ENCODE measurements around the gene DISC1. TPM values are rescaled to one million over a fixed set of nuclear protein-coding genes. Genes with fewer than 3 reads are reported as not detected.

The DISC1 gene
- polyA plus RNA-seq, 1 donor from 2014 or later, result 0.84 TPM

- Histone ChIP-seq H3K36me3 (ENCODE audit: insufficient read depth, low read length) (no peaks in the 10 kb centered on the region), H3F3A (ENCODE audit: insufficient read depth, low read length, poor library complexity, severe bottlenecking) (no peaks in the 10 kb centered on the region), H3K79me2 (replicated peaks; ENCODE audit: insufficient read depth, low read length) (no peaks in the 10 kb centered on the region), H3K4me3 (ENCODE audit: low read length) (no peak overlapping the region), H3K9me2 (ENCODE audit: insufficient read depth, low read length) (no peaks in the 10 kb centered on the region), H3K9me3 (ENCODE audit: low read length) (no peaks in the 10 kb centered on the region), H3K4me2 (ENCODE audit: low read length) (no peak overlapping the region), H3K27ac (ENCODE audit: low read length) (no peak overlapping the region), H3K27me3 (ENCODE audit: insufficient read depth, low read depth, low read length) (no peaks in the 10 kb centered on the region), H4K20me1 (ENCODE audit: insufficient read depth) (no peaks in the 10 kb centered on the region), H2AFZ (ENCODE audit: low read depth, low read length) (no peak overlapping the region), H3K9ac (ENCODE audit: low read length) (no peak overlapping the region)
- TF ChIP-seq, protein P1, sequence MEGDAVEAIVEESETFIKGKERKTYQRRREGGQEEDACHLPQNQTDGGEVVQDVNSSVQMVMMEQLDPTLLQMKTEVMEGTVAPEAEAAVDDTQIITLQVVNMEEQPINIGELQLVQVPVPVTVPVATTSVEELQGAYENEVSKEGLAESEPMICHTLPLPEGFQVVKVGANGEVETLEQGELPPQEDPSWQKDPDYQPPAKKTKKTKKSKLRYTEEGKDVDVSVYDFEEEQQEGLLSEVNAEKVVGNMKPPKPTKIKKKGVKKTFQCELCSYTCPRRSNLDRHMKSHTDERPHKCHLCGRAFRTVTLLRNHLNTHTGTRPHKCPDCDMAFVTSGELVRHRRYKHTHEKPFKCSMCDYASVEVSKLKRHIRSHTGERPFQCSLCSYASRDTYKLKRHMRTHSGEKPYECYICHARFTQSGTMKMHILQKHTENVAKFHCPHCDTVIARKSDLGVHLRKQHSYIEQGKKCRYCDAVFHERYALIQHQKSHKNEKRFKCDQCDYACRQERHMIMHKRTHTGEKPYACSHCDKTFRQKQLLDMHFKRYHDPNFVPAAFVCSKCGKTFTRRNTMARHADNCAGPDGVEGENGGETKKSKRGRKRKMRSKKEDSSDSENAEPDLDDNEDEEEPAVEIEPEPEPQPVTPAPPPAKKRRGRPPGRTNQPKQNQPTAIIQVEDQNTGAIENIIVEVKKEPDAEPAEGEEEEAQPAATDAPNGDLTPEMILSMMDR (IDR thresholded peaks at IDR 0.05; ENCODE audit: poor library complexity, severe bottlenecking), result no peak
- no peak for TF ChIP-seq EP300 (conservative IDR thresholded peaks at IDR 0.05; ENCODE audit: poor library complexity, severe bottlenecking)
- TF ChIP-seq MXI1 (conservative IDR thresholded peaks at IDR 0.05; ENCODE audit: poor library complexity, severe bottlenecking), result no peak
- no peak for TF ChIP-seq POLR2AphosphoS5 (IDR thresholded peaks at IDR 0.05)
- TF ChIP-seq SMC3 (conservative IDR thresholded peaks at IDR 0.05; ENCODE audit: poor library complexity), result no peak
- TF ChIP-seq RAD21 (conservative IDR thresholded peaks at IDR 0.05), result no peak
- no peak for TF ChIP-seq EZH2 (IDR thresholded peaks at IDR 0.05; ENCODE audit: borderline replicate concordance, insufficient read depth, low read length, poor library complexity, severe bottlenecking)
- no peak for TF ChIP-seq REST (IDR thresholded peaks at IDR 0.05; ENCODE audit: borderline replicate concordance)
- TF ChIP-seq TAF1 (IDR thresholded peaks at IDR 0.05; ENCODE audit: low read depth), result no peak
These were observed 330.8 kb downstream of the DISC1 start for GRCh38 chr1:231957359-231957758.

DNA sequence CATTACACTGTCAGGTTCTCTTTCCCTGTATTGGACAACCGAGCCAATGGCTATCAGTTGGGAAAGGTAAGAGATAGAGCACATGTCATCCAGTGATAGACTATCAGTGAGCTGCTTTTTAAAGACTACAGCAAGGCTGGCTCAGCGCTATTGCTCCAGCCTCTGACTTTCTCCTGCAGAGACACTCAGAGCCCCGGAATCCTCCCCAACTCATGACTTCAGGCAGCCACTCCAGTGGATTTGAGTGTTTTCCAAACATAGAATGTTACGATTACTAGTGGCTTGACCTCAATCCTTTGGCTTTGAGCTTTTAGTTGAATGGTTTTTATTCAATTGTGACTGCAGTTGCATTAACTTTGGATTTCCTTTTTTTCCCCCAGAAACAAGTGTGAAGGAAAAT is 331.9 kb downstream of the DISC1 start:
- H2AFZ ChIP-seq (ENCODE audit: low read depth, low read length), result no peak overlapping the region
- no peak overlapping the region for H3K27ac ChIP-seq (ENCODE audit: low read length)
- no peak overlapping the region for H3K4me2 ChIP-seq (ENCODE audit: low read length)
- H3K9me3 ChIP-seq (ENCODE audit: low read length), result no peaks in the 10 kb centered on the region
- H3K79me2 ChIP-seq (replicated peaks; ENCODE audit: insufficient read depth, low read length), result no peaks in the 10 kb centered on the region
- H3K4me3 ChIP-seq (ENCODE audit: low read length), result no peak overlapping the region
- no peaks in the 10 kb centered on the region for H3K9me2 ChIP-seq (ENCODE audit: insufficient read depth, low read length)
- H3F3A ChIP-seq (ENCODE audit: insufficient read depth, low read length, poor library complexity, severe bottlenecking), result no peaks in the 10 kb centered on the region
- H3K9ac ChIP-seq (ENCODE audit: low read length), result no peak overlapping the region
- H3K27me3 ChIP-seq (ENCODE audit: insufficient read depth, low read depth, low read length), result no peaks in the 10 kb centered on the region
- H3K36me3 ChIP-seq (ENCODE audit: insufficient read depth, low read length), result no peaks in the 10 kb centered on the region
- TF ChIP-seq POLR2AphosphoS5 (IDR thresholded peaks at IDR 0.05) (no peak), MXI1 (conservative IDR thresholded peaks at IDR 0.05; ENCODE audit: poor library complexity, severe bottlenecking) (no peak), TAF1 (IDR thresholded peaks at IDR 0.05; ENCODE audit: low read depth) (no peak), RAD21 (conservative IDR thresholded peaks at IDR 0.05) (no peak), EZH2 (IDR thresholded peaks at IDR 0.05; ENCODE audit: borderline replicate concordance, insufficient read depth, low read length, poor library complexity, severe bottlenecking) (no peak), SMC3 (conservative IDR thresholded peaks at IDR 0.05; ENCODE audit: poor library complexity) (no peak), REST (IDR thresholded peaks at IDR 0.05; ENCODE audit: borderline replicate concordance) (no peak), EP300 (conservative IDR thresholded peaks at IDR 0.05; ENCODE audit: poor library complexity, severe bottlenecking) (no peak)
- TF ChIP-seq, protein P1 (IDR thresholded peaks at IDR 0.05; ENCODE audit: poor library complexity, severe bottlenecking), result no peak
- H4K20me1 ChIP-seq (ENCODE audit: insufficient read depth), result no peaks in the 10 kb centered on the region

All from neural cell (in vitro differentiated cells).